Ecto neural progenitor cell (in vitro differentiated cells): Measurements from ENCODE around the gene SMOC1.

Experiments
- DNase-seq: peaks from one replicate; pipeline ENCODE4 v3.0.0-alpha.2; 2018; ENCODE audit warnings: low spot score

SMOC1 gene

GRCh38 chr14:70011098-70011497, 131.9 kb downstream of the SMOC1 start:
- no peak for DNase-seq

DNA sequence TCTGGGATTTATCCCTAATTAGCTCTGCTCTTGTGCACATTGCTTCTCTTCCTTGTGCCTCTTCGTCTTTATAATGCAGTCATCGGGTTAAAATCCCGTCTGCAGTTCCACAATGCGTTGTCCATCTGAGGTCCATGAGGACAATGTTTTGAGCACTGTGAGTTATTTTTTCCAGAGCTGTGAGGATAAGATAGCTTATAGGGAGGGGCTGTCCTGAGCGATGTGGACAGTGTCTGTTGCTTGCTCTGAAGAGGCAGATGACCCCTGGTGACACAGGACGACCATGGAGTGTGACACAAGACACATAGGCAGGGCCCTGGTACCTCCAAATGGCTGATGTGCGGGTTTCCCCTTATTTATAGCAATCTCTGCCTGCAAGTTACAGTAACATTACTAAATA, 132.5 kb downstream of the SMOC1 start:
- no peak for DNase-seq

DNA sequence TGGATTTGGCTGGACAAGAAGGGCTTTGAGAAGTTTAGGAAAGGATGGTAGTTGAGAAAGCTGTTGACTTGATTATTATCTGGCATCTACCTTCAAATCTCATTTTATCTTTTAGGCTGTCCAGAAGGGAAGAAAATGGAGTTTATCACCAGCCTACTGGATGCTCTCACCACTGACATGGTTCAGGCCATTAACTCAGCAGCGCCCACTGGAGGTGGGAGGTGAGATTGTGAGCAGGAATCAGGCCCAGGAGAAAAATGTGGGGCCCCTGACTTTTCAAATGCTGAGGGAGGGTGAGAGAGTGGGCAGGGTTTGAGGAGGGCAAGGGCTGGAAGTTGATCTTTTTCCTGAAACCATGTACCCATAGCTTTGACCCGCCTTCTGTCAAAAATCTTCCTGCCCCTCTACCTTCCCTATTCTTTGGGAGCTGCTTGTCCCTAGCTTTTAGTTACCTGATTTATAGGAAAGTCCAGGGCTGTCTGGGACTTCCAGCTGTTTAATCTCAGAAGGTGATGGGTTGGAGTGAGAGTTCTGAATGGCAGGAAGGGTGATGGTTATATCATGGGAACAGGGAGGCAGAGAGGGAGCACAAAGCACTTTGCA, 134.2 kb downstream of the SMOC1 start:
- peak; percentile 75 for DNase-seq

GRCh38 chr14:70014406-70015095, 135.3 kb downstream of the SMOC1 start:
- no peak for DNase-seq

- DNase-seq = no peak
These were observed 139.0 kb downstream of the SMOC1 start for GRCh38 chr14:70018230-70018629.

DNA sequence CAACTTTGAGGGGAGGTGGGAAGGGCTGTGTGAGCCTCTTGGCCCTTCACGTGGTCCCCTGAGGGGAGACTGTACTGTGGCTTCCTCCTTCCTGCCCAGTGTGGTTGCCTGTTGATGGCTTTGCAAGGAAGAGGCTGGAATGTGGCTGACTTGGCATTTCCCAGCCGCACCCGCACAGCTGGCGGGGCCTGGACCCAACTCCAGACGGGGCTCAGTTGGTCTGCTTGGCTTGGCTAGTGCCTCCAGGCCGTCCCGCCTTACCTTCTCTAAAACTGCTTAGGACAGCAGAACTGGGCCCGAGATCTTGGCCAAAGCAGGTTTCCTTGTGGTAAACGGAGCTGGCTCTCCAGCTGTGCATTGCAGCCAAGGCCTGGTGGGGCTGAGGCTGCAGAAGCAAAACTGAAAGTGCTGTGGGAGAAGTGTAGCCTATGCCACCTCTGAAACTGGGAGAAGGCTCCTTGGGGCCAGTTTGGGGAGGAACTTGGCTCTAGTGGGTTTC, 139.5 kb downstream of the SMOC1 start:
- DNase-seq = no peak

GRCh38 chr14:70019695-70020094, 140.5 kb downstream of the SMOC1 start:
- no peak for DNase-seq

DNA sequence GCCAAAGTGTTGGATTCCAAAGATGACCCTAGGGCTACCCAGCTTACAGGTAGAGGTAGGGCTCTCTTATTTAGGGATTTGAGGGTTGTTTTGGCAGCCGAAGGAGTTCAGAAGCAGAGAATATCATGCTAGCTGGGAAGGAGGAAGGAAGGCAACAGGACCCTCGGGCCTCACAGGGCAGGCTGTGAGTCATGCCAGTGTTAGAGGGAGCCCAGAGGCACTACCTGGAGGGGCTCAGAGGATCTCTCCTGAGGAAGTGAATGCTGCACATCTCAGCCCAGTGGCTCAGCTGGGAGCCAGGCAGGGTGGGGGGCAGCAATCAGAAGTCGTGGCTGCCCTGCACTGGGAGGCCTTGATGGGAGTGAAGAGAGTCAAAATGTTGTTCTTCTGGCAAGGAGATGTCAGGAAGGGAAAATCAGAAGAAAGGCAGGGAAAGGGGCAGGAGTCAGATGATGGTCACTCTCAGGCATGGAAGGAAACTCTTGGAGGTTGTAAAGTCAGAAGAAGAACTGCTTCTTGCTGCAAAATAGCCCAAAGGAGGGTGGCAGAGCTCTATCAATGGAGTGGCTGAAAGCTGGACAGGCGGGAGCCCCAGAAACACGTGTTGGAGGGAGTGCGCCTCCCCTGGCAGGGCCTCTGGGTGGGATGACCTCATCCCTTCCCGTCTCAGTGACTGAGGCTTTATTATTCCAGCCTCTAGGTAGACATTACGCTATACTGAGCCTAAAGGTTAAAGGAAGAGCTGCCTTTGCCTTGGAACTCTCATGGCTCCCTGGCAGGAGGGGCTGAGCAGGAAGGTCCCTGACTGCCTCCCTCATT, 141.3 kb downstream of the SMOC1 start:
- DNase-seq = no peak

DNA sequence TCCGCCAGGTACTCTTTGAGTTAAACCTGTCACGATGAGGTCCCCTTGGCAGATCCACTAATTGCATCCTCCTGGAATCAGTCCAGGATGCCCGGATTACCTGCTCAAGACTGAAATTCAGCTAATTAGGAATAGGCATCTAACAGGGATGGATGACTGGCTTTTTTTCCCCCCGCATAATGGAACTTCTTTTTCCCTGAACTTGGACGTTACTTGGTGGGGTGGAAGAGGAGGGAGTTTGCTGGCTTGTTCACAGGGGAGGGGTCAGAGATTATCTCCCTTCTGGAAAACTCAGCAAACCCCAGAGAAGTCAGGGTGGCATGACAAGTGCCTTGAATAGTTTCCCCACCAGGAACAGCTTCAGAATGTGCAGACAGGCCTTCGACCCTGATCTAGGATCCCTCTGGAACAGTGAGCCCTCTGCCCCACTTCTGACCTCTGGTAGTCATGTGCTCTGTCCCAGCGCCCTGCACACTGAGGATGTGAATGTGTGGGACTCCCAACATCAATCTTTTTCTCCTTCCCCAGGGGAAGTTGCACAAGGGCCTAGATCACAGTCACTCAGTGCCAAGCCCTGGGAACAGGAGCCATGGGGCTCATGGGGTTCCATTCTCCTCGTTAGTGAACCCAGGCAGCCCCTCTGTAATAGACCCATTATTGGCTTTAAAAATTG, 142.5 kb downstream of the SMOC1 start:
- DNase-seq = no peak

DNA sequence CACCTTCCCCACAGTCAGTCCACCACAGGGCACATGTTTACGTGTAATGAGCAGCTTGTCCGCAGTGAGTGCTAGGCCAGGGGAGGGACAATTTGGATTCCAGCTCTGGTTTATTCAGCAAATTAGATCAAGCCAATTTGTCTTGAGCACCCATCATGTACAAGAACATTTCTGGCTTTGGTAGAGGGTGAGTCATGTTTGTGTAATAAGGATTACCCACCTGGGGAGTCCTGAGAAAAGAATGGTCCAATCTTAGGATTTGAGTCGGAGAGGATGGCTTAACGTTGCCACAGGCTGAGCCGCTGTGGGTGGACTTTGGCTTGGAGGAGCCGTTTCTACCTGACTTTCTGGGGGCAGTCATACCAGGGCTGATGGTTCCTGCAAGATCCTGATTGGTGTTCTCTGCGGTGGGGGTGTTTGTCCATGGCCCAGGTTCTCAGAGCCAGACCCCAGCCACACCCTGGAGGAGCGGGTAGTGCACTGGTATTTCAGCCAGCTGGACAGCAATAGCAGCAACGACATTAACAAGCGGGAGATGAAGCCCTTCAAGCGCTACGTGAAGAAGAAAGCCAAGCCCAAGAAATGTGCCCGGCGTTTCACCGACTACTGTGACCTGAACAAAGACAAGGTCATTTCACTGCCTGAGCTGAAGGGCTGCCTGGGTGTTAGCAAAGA, 143.7 kb downstream of the SMOC1 start:
- DNase-seq = no peak

DNA sequence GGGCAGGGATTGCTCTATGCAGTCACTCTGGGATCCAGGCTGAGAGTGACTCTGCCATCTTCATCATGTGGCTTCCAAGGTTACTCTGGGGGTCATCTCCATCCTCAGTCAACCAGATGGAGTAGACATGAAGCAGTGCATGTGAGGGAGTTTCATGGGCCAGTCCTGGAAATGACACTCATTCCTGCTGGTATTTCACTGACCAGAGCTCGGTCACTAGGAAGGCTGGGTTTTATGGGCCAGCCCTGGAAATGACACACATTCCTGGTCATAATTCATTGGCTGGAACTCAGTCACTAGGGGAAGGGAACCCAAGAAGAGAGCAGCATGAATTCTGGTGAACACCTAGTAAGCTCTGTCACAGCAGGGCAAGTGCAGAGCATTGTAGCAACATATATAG, 144.7 kb downstream of the SMOC1 start:
- no peak for DNase-seq

GRCh38 chr14:70027785-70028428, 148.7 kb downstream of the SMOC1 start:
- peak; percentile 92 for DNase-seq

DNA sequence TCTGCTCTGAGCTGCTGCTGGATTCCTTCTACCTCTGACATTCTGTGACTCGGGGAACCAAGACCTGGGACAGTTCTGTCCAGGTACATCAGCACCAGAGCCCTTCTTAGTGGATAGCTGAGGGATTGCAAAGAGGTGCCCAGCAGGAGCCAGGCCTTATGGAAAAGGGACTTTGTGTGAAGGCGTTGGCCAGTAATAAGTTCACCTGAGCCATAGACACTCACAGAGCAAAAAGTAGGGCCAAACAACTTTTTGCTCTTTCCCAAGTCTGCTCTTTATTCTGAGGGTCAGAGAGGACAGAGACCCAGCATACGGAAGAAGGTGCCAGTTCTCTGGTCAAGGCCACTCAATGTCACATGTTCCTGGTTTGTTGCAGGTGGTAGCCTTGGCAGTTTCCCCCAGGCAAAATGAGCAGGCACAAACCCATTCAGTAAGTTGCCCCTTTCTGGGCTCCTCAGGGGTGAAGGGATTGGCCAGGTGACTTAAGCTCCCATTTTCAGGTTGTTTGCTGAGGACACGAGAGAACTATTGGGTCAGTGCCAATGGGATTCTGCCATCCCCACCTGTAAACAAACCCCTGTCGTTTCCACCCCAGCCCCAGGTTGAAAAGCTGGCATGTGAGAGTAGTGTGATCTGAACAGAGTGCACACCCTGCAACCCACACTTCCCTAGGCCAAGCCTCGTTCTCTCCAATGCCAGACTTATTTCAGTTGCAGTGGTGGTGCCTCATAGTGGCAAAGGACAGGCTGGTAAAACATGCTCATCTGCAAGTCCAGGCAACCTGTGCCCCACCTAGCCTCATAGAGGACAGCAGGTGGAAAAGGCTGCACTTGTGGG, 150.3 kb downstream of the SMOC1 start:
- DNase-seq = no peak

DNA sequence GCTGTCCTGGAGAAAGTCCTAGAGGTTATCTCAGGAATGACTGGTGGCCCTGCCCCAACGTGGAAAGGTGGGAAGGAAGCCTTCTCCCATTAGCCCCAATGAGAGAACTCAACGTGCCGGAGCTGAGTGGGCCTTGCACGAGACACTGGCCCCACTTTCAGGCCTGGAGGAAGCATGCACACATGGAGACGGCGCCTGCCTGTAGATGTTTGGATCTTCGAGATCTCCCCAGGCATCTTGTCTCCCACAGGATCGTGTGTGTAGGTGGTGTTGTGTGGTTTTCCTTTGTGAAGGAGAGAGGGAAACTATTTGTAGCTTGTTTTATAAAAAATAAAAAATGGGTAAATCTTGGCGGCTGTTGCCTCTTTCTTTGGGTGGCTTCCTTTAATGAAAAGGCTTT, 152.8 kb downstream of the SMOC1 start:
- DNase-seq = no peak

GRCh38 chr14:70032447-70032846, 153.2 kb downstream of the SMOC1 start:
- DNase-seq = no peak

- no peak for DNase-seq
These were observed 153.9 kb downstream of the SMOC1 start for GRCh38 chr14:70033116-70033515.

GRCh38 chr14:70033561-70033960, 154.3 kb downstream of the SMOC1 start:
- DNase-seq = no peak

- no peak for DNase-seq
These were observed 155.0 kb downstream of the SMOC1 start for GRCh38 chr14:70034257-70034656.

GRCh38 chr14:70036665-70037064, 157.4 kb downstream of the SMOC1 start:
- DNase-seq = no peak

- no peak for DNase-seq
These were observed 163.8 kb downstream of the SMOC1 start for GRCh38 chr14:70043001-70043400.
